Keratinocyte (primary cell): ENCODE measurements around the gene GALT. TPM values are rescaled to one million over a fixed set of nuclear protein-coding genes. Genes with fewer than 3 reads are reported as not detected.

Experiments used
- DNase-seq: peaks from one replicate; pipeline ENCODE4 v3.0.0-alpha.2; 2011; ENCODE audit warnings: low read depth, missing footprints, low spot score
- FAIRE-seq: peaks from 2 replicates; lab custom pipeline; 2011; peaks lifted over from hg19 to GRCh38; lab: Jason Lieb, UNC
- H2AFZ ChIP-seq: 2 replicates; pipeline ENCODE4 v1.6.0; 2012; ENCODE audit warnings: low read length, control low read depth, inconsistent platforms; ENCODE audit not compliant: control insufficient read depth
- H3K27ac ChIP-seq: 2 replicates; pipeline ENCODE4 v1.5.1; 2011; ENCODE audit warnings: low read length; ENCODE audit not compliant: control insufficient read depth, insufficient read depth
- H3K27me3 ChIP-seq: 3 replicates; pipeline ENCODE4 v1.6.0; 2011; ENCODE audit warnings: low read length; ENCODE audit not compliant: control insufficient read depth, insufficient read depth; ENCODE audit errors: extremely low read depth
- H3K36me3 ChIP-seq, 2 experiments: 2 replicates in 1 of 2; 3 replicates in 1 of 2; pipeline ENCODE4 v1.5.1; 2011; ENCODE audit warnings: low read length in 2 of 2, mild to moderate bottlenecking in 1 of 2; ENCODE audit not compliant: control insufficient read depth in 2 of 2, insufficient read depth in 2 of 2; ENCODE audit errors: extremely low read depth in 1 of 2
- H3K4me1 ChIP-seq: 3 replicates; pipeline ENCODE4 v1.5.1; 2011; ENCODE audit warnings: low read length; ENCODE audit not compliant: control insufficient read depth, insufficient read depth; ENCODE audit errors: extremely low read depth
- H3K4me2 ChIP-seq: 3 replicates; pipeline ENCODE4 v1.6.0; 2011; ENCODE audit warnings: low read depth, low read length; ENCODE audit not compliant: control insufficient read depth, insufficient read depth; ENCODE audit errors: extremely low read depth
- H3K4me3 ChIP-seq, 3 experiments: fragments of 200-600 bp in 1 of 3; sonication (generic) in 1 of 3; 2 replicates in 2 of 3; 3 replicates in 1 of 3; pipeline ENCODE4 v1.5.1; 2011 to 2016; ENCODE audit warnings: low read length in 3 of 3, mild to moderate bottlenecking in 3 of 3, control low read depth in 2 of 3, inconsistent platforms in 1 of 3, low read depth in 1 of 3, mixed read lengths in 1 of 3, mixed run types in 1 of 3, moderate library complexity in 1 of 3; ENCODE audit not compliant: control insufficient read depth in 2 of 3, insufficient read depth in 2 of 3; ENCODE audit errors: extremely low read depth in 1 of 3
- H3K79me2 ChIP-seq: 2 replicates; pipeline ENCODE4 v1.6.0; 2012; ENCODE audit warnings: low read length; ENCODE audit not compliant: control insufficient read depth, insufficient read depth
- H3K9ac ChIP-seq: 3 replicates; pipeline ENCODE4 v1.6.0; 2011; ENCODE audit warnings: low read length; ENCODE audit not compliant: control insufficient read depth, insufficient read depth; ENCODE audit errors: extremely low read depth
- H3K9me1 ChIP-seq: 3 replicates; pipeline ENCODE4 v1.6.0; 2011; ENCODE audit warnings: low read length; ENCODE audit not compliant: control insufficient read depth, insufficient read depth; ENCODE audit errors: extremely low read depth
- H3K9me3 ChIP-seq: 2 replicates; pipeline ENCODE4 v1.5.1; 2012; ENCODE audit warnings: low read depth, low read length; ENCODE audit not compliant: control insufficient read depth
- H4K20me1 ChIP-seq: 3 replicates; pipeline ENCODE4 v1.6.0; 2011; ENCODE audit warnings: low read length; ENCODE audit not compliant: control insufficient read depth, insufficient read depth; ENCODE audit errors: extremely low read depth
- CTCF ChIP-seq, 3 experiments: IDR thresholded peaks in 1 of 3; conservative IDR thresholded peaks in 1 of 3; optimal IDR thresholded peaks in 1 of 3; 2 replicates in 2 of 3; 3 replicates in 1 of 3; pipeline versions ENCODE3 to v1.5.1; 2011; ENCODE audit warnings: low read length in 3 of 3, mild to moderate bottlenecking in 3 of 3, moderate library complexity in 2 of 3, control low read depth in 1 of 3, inconsistent platforms in 1 of 3; ENCODE audit not compliant: insufficient read depth in 2 of 3; ENCODE audit errors: extremely low read depth in 1 of 3
- EZH2 ChIP-seq: IDR thresholded peaks from one replicate; pipeline ENCODE4 v1.6.1; 2012; ENCODE audit warnings: inconsistent platforms, mild to moderate bottlenecking, low read length, moderate library complexity
- dilution Hi-C: fragments of 300-500 bp; cut with MboI; formaldehyde crosslinking; loops from one replicate; pipeline ENCODE4 v1.7.0; 2020; ENCODE audit warnings: low sequenced_read_pairs; ENCODE audit not compliant: extremely low pct_ligation_motif_present
- polyA plus RNA-seq, 5 experiments: library from polyadenylated mRNA; depleted of rRNA in 3 of 5; stranded (reverse) in 3 of 5; stranded (forward) in 1 of 5; unstranded in 1 of 5; fragments of >200 nt; gene quantifications; 1 replicate in 1 of 5; 2 replicates in 3 of 5; 3 replicates in 1 of 5; pipeline versions ENCODE4 v1.2.1 to v1.2.3, GENCODE V29; 2011 to 2012; ENCODE audit warnings: missing spikeins in 2 of 5, low read depth in 1 of 5, low replicate concordance in 1 of 5

GALT gene
- polyA plus RNA-seq, 1 donor (not counting 4 experiments of a cell fraction or from before 2014, with no cell fraction given) = 30.8 TPM

- H3K27ac ChIP-seq = no peak overlapping the region
- no peak overlapping the region for H3K4me3 ChIP-seq
- no peak overlapping the region for H2AFZ ChIP-seq
- dilution Hi-C loops = no loop called here
- H3K4me2 ChIP-seq = no peak overlapping the region
- DNase-seq = no peak
- H3K9me3 ChIP-seq = no peaks in the 10 kb centered on the region
- no peak overlapping the region for H3K9ac ChIP-seq
- H3K27me3 ChIP-seq = no peaks in the 10 kb centered on the region
- no peak for FAIRE-seq
- H3K9me1 ChIP-seq = no peaks in the 10 kb centered on the region
- TF ChIP-seq EZH2 (no peak), CTCF (optimal IDR thresholded peaks at IDR 0.05 in 1 of 3, IDR thresholded peaks at IDR 0.05 in 1 of 3, conservative IDR thresholded peaks at IDR 0.05 in 1 of 3; ENCODE audit: extremely low read depth in 1 of 3, insufficient read depth in 2 of 3, low read length in 3 of 3) (no peak)
- peaks cover 4 to 5% of the 10 kb centered on the region in 2 experiments for H3K36me3 ChIP-seq
- no peaks in the 10 kb centered on the region for H3K4me1 ChIP-seq
- H3K79me2 ChIP-seq = no peaks in the 10 kb centered on the region
- H4K20me1 ChIP-seq = no peaks in the 10 kb centered on the region
These were observed 29.4 kb downstream of the GALT start for GRCh38 chr9:34675869-34676268.

GRCh38 chr9:34684145-34684544 lies 37.7 kb downstream of the GALT start:
- no peak for DNase-seq
- Histone ChIP-seq H3K27ac (no peak overlapping the region), H3K4me2 (no peak overlapping the region), H4K20me1 (no peaks in the 10 kb centered on the region), H3K36me3 (peaks cover under 1 to 3% of the 10 kb centered on the region in 2 experiments), H3K9me3 (no peaks in the 10 kb centered on the region), H3K79me2 (no peaks in the 10 kb centered on the region), H3K9me1 (no peaks in the 10 kb centered on the region), H3K4me1 (no peaks in the 10 kb centered on the region), H3K9ac (no peak overlapping the region), H2AFZ (no peak overlapping the region), H3K4me3 (no peak overlapping the region), H3K27me3 (no peaks in the 10 kb centered on the region)
- no peak for FAIRE-seq
- dilution Hi-C loops = no loop called here
- no peak for TF ChIP-seq EZH2
- TF ChIP-seq CTCF (optimal IDR thresholded peaks at IDR 0.05 in 1 of 3, IDR thresholded peaks at IDR 0.05 in 1 of 3, conservative IDR thresholded peaks at IDR 0.05 in 1 of 3; ENCODE audit: extremely low read depth in 1 of 3, insufficient read depth in 2 of 3, low read length in 3 of 3) = peak in 1 of 3 experiments; percentile 17
